HepG2 (cell line): Measurements from ENCODE around the gene DHTKD1. TPM values are rescaled to one million over a fixed set of nuclear protein-coding genes. Genes with fewer than 3 reads are reported as not detected.
A peak's percentile ranks its signal among the peaks of the same experiment; 100 is the strongest.

Experiments used
- ARID3A ChIP-seq: IDR thresholded peaks from 2 replicates; pipeline ENCODE4 v1.6.1; 2012; ENCODE audit warnings: low read depth, low read length, improper control_type of control experiment
- EEA1 ChIP-seq: sonication (generic); formaldehyde crosslinking; IDR thresholded peaks from 2 replicates; pipeline ENCODE4 v1.5.1; 2020; ENCODE audit warnings: mild to moderate bottlenecking, missing genetic modification reagents, borderline replicate concordance
- GLI4 ChIP-seq: sonication (generic); formaldehyde crosslinking; IDR thresholded peaks from 2 replicates; pipeline ENCODE4 v1.5.1; 2020; ENCODE audit warnings: missing genetic modification reagents, mild to moderate bottlenecking, moderate library complexity, borderline replicate concordance
- KDM5A ChIP-seq: fragments of 200-600 bp; sonication (generic); IDR thresholded peaks from 2 replicates; pipeline ENCODE4 v1.7.0; 2018; ENCODE audit warnings: antibody characterized with exemption, mild to moderate bottlenecking, low read length, borderline replicate concordance
- MNT ChIP-seq: fragments of 450-650 bp; IDR thresholded peaks from 2 replicates; pipeline ENCODE4 v1.6.1; 2016
- PRDM15 ChIP-seq: sonication (generic); formaldehyde crosslinking; IDR thresholded peaks from 2 replicates; pipeline ENCODE4 v1.4.0; 2020; ENCODE audit warnings: missing genetic modification reagents
- SRSF1 ChIP-seq: fragments of 200-400 bp; formaldehyde crosslinking; optimal IDR thresholded peaks from 2 replicates; pipeline ENCODE3; 2017; ENCODE audit warnings: mild to moderate bottlenecking, low read depth, low read length, moderate library complexity
- TEAD3 ChIP-seq: optimal IDR thresholded peaks from 2 replicates; pipeline ENCODE3; 2016; ENCODE audit warnings: borderline replicate concordance
- UBTF ChIP-seq: sonication (generic); formaldehyde crosslinking; IDR thresholded peaks from 2 replicates; pipeline ENCODE4 v1.4.0; 2020; ENCODE audit warnings: mild to moderate bottlenecking, missing genetic modification reagents
- ZNF234 ChIP-seq: sonication (generic); formaldehyde crosslinking; conservative IDR thresholded peaks from 2 replicates; pipeline ENCODE4 v1.5.1; 2020; ENCODE audit warnings: mild to moderate bottlenecking, missing genetic modification reagents
- ZNF296 ChIP-seq: sonication (generic); formaldehyde crosslinking; conservative IDR thresholded peaks from 2 replicates; pipeline ENCODE4 v1.5.0; 2020; ENCODE audit warnings: mild to moderate bottlenecking, missing genetic modification reagents
- ZNF577 ChIP-seq: sonication (generic); formaldehyde crosslinking; IDR thresholded peaks from 2 replicates; pipeline ENCODE4 v1.4.0; 2020; ENCODE audit warnings: mild to moderate bottlenecking, low read depth, missing genetic modification reagents, borderline replicate concordance
- ZNF770 ChIP-seq: sonication (generic); formaldehyde crosslinking; IDR thresholded peaks from 2 replicates; pipeline ENCODE4 v1.5.0; 2020; ENCODE audit warnings: mild to moderate bottlenecking, missing genetic modification reagents
- ZNF850 ChIP-seq: sonication (generic); formaldehyde crosslinking; conservative IDR thresholded peaks from 2 replicates; pipeline ENCODE4 v1.9.0; 2021; ENCODE audit warnings: mild to moderate bottlenecking, missing genetic modification reagents
- polyA plus RNA-seq, 8 experiments: library from polyadenylated mRNA; depleted of rRNA in 3 of 8; stranded (reverse) in 7 of 8; unstranded in 1 of 8; fragments of >200 nt; fragmentation: Illumina TruSeq in 4 of 8; extraction: Trizol in 4 of 8; gene quantifications; 2 replicates each; pipeline versions ENCODE4 v1.2.1 to v1.2.3, GENCODE V29; 2011 to 2016; ENCODE audit warnings: low read depth in 4 of 8, missing spikeins in 1 of 8, mixed read lengths in 1 of 8; ENCODE audit not compliant: insufficient read depth in 1 of 8
- total RNA-seq, 5 experiments: library from RNA; depleted of rRNA; stranded (reverse); fragments of >200 nt; fragmentation: Illumina TruSeq; extraction: Trizol; gene quantifications; 2 replicates each; pipeline ENCODE4 v1.2.3, GENCODE V29; 2016; ENCODE audit warnings: low read depth in 1 of 5

Gene DHTKD1
- total and polyA plus RNA-seq, 2 of the 13 experiments (the other 11 are each of a cell fraction or from before 2014, with no cell fraction given): 9.6 to 14.1 TPM

- TF ChIP-seq GLI4 (CRISPR knock-in tag): no peak
- no peak for TF ChIP-seq ZNF234 (CRISPR knock-in tag)
- no peak for TF ChIP-seq ZNF850 (CRISPR knock-in tag)
- peak; percentile 66; the same call in 1 of the 2 replicates for TF ChIP-seq UBTF
- no peak for TF ChIP-seq MNT
- peak; percentile 50; the same call in 1 of the 2 replicates for TF ChIP-seq KDM5A
- no peak for TF ChIP-seq TEAD3 (CRISPR knock-in tag)
- TF ChIP-seq EEA1: no peak
- TF ChIP-seq ZNF577 (CRISPR knock-in tag): no peak
- no peak for TF ChIP-seq ZNF296 (CRISPR knock-in tag)
- 0 out of 2 replicates have a peak, but pooled peaks have one; percentile 27 for TF ChIP-seq PRDM15
- TF ChIP-seq SRSF1: peak; percentile 75
- TF ChIP-seq ARID3A: no peak
- TF ChIP-seq ZNF770: peak; percentile 35
Observed at GRCh38 chr10:12129222-12130111, 60.7 kb downstream of the DHTKD1 start, which contains the start of gene SEC61A2 (continued).
